ENCODE data around the gene CNGA3.

DNA sequence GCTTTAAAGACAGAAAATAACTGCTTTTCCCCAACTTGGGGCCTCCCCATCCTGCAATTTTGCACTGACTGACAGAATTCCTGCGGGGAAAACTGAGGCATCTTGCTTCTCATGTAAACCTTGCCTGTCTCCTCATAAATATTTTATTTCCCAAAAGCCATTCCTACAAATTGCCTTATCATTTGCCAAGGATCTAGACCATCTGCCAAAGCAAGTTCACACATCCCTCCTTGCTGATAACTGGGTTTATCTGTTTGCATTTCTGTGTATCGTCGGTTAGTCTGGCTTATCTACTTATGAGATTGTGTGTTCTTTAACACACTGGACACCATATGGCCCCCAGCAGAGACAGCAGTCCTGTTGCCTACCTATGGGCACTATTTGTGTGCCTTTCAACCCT is 3.0 kb upstream of the CNGA3 start:
- TF ChIP-seq CTCF (IDR thresholded peaks at IDR 0.05) (no peak), POLR2A (IDR thresholded peaks at IDR 0.05) (no peak)
